NK-92 (cell line): Measurements from ENCODE around the gene TMPRSS2.

Source experiments
- DNase-seq: peaks from one replicate; lab custom pipeline; 2025; ENCODE audit not compliant: unreplicated experiment; lab: John Stamatoyannopoulos, UW

Gene TMPRSS2

DNA sequence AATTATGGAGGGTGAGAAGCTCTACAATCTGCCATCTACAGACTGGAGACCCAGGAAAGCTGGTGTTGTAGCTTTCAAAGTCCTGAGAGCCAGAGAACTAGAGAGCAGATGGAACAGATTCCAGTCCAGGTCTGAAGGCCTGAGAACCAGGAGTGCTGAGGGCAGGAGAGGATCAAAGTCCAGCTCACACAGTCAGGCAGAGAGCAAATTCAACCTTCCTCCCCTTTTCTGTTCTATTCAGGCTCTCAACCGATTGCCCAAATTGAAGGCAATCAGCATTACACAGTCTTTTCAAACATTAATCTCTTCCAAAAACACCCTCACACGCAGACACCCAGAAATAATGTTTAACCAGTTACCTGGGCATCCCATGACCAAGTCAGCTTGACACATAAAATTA, 2.5 kb upstream of the TMPRSS2 start:
- DNase-seq, result no peak

DNA sequence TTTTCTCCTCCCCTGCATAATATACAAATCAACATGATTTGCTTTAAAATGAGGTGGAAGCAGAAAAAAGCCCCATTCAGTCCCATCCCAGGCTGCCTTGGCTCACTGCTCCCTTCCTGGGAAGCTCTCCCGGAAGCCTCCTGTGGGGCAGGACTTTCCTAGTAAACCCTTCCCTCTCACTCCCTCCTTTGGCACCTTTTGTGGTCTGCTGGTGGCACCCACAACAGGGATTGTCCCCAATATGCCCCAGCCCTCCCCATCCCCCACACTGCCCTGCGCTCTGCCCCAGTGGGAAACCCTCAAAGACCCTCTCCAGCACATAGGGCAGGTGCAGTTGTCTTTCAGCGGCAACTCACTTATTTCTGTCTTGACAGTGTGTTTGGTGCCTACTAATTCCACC, 1.8 kb upstream of the TMPRSS2 start:
- no peak for DNase-seq

GRCh38 chr21:41509145-41509496, 1.2 kb upstream of the TMPRSS2 start:
- DNase-seq, result no peak

- no peak for DNase-seq
Observed at GRCh38 chr21:41508415-41509144, 622 bp upstream of the TMPRSS2 start.

- no peak for DNase-seq
Observed at GRCh38 chr21:41506611-41507520, 1.1 kb downstream of the TMPRSS2 start.

DNA sequence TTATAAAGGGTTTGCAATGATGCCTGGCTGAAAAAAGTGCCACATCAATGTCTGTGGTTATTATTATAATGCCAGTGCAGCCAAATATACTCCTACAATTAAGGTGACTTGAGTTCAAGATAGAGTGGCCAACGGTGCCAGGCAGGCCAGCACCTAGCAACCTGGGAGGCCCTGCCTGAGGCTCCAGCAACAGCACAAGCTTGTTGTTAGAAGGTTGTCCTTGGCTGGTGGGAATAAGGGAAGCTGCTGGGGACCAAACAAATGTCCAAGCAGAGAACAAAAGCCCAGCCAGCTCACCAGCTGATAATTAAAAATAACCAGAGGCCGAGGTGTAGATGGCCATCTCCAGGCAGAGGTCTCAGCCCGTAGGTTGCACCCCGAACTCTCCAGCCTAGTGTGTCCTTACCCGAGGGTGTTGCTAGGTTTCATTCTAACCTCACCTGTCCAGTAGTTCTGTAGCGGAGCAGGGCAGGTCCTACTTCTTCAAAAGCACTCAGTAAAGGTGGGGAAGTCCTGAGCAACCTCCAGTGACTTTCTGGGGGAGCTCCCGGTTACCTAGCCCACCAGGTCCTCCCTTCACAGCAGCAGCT, 1.9 kb downstream of the TMPRSS2 start:
- DNase-seq, result no peak

GRCh38 chr21:41504030-41504429, 3.9 kb downstream of the TMPRSS2 start:
- no peak for DNase-seq

DNA sequence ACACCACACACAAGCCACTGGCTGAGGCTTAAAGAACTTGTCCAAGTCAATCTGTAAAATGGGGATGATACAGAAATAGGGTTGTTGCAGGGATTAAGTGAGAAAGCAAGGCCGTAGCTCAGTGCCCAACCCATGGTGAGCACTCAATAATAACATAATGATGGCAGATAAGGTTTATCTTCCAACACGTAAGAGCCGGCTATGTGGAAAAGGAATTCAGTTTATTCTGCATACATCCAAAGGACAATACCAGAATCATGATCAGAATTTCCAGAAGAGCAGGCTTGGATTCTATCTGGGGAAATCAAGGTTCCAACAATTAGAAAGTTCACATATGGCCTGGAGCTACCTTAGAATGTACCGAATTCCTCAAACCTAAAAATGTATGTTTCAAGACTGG, 4.6 kb downstream of the TMPRSS2 start:
- no peak for DNase-seq

DNA sequence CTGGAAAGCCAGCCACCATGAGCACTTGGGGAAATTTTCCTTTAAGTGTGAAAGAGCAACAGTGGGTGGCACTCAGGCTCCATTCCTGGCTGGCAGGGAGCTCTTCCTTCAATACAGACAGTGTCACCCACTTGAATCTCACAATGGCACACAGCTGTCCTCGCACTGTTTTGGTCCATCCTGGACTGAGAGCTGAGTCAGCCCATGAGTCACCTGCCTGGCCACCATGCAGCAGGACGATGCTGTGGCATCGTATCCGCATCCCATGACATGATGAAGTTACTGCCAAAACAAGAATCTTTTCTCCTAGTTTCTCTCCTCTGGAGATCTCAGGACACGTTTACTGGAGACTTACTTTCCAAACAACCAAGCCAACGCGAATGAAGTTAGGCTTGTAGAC, 6.0 kb downstream of the TMPRSS2 start:
- no peak for DNase-seq

DNA sequence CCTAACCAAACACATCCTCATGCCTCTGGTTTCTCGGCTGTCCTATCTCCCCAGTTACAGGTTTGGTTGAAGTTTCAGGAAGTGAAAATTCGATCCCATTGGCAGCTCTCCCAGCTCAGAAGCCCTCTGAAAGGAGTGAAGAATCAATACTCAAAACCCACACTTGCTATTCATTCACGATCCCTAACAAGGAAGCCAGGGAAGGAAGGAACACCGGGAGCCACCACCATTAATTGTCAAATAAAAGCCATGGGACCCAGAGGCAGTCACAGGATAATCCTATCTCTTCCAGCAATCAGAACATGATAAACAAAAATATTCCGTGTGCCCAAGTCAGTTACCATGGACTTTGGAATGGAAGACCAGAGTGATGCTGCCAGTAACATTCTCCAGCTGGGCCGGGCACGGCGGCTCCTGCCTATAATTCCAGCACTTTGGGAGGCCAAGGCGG, 7.0 kb downstream of the TMPRSS2 start:
- DNase-seq, result no peak

GRCh38 chr21:41500363-41500762, 7.6 kb downstream of the TMPRSS2 start:
- DNase-seq, result no peak

DNA sequence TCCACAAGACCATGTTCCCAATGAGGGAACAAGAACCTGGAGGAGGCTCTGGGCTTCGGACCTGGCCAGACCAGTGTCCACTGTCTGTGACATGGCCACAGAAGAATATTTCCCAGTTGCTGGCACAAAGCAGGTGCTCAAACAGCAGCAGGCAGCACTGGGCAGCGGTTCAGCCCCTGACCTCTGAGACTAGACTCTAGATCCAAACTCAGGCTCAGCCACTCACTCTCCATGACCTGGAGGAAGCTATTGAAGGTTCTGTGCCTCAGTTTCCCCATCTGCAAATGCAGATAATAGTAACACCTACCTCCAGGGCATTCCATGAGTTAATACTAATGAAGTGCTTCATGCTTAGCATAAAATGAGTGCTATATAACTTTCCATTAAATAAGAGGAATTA, 8.0 kb downstream of the TMPRSS2 start:
- no peak for DNase-seq

DNA sequence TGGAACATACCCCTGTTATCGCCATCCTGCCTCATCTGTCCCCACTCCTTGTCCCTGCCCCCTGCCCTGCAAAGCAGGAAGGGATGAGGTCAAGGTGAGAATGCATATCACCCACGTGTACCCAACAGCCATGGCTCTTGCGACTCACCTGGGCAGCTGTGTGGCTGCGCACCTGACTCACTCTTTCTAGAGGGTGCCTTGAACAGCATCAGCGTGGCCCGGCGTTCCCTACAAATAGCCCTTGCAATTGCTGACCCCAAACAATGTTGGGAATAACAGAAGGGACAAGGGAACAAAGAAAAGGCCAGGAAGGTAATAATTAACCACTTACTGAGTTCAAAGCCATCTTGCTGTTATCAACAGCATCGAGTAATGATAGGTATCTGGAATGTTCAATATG, 10.2 kb downstream of the TMPRSS2 start:
- no peak for DNase-seq

- DNase-seq, result no peak
Observed at GRCh38 chr21:41497008-41497407, 10.9 kb downstream of the TMPRSS2 start.

DNA sequence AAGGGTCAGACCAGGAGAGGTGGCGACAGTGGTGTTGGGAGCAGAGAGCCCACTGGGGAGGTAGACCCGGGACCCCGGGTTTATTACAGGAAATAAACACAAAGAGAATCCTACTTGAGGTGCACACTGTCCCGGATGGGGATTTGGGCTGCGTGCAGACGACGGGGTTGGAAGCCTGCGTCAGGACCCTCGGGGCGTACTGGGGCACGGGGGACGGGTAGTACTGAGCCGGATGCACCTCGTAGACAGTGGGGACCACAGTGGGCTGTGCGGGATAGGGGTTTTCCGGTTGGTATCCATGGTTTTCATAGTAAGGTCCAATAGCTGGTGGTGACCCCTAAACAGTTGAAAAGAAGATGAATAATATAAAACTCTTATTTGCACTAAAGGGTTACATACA, 13.7 kb downstream of the TMPRSS2 start:
- no peak for DNase-seq

- no peak for DNase-seq
Observed at GRCh38 chr21:41491412-41491811, 16.5 kb downstream of the TMPRSS2 start.

DNA sequence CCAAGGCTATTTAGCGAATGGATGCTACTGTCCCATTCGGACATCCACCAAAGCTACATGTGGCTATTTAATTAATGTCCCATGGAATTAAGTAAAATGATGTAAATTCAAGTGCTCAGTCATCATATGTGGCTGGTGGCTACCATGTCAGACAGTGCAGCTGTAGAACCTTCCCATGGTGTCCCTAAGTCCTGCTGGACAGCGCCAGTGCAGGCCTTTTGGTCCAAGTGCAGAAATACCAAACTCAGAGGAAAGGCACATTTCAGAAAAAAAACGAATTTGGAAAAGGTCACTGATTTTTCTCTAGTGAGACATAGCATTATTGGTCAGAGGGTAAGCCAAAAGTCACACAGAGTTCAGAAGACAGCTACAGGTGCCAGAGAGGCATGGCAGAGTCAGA, 17.6 kb downstream of the TMPRSS2 start:
- DNase-seq, result no peak

DNA sequence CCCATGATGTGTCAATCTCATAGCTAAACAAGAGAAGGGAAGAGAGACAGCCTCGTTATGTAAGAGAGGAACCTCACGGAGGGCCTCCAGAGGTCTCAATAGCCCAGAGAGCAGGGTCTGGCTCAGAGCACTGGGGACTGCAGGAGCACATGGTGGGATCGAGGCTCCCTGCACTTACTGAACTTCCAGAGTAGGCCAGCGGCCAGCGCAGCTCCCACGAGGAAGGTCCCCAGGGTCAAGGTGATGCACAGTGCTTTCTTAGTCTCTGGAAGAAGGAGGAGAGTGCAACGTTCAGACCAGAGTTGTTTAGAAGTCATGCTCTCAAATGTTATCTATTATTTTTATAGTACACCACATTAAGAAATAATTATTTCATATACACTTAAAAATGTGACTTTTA, 18.6 kb downstream of the TMPRSS2 start:
- DNase-seq, result no peak

DNA sequence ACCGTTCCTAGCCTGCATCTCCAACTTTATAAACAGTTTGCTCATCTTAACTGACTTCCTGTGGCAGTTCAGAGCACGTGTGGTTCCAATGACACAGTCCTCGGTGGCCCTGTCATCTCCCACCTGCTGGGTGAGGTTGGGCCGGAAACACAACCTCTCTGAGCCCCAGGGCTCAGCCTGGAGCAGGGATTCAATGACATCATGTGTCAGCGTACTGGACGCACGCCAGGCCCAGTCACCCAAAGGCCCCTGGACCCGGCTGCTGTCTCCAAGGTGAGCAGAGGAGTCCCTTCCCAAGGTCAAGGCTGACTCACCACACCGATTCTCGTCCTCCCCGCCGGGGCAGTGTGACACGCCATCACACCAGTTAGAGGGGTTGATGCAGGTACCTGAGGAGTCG, 19.9 kb downstream of the TMPRSS2 start:
- no peak for DNase-seq

- no peak for DNase-seq
Observed at GRCh38 chr21:41487082-41487481, 20.9 kb downstream of the TMPRSS2 start.

- DNase-seq, result no peak
Observed at GRCh38 chr21:41483973-41484372, 24.0 kb downstream of the TMPRSS2 start.

- DNase-seq, result no peak
Observed at GRCh38 chr21:41483415-41483814, 24.5 kb downstream of the TMPRSS2 start.
